GM12865 (cell line): ENCODE measurements around the gene PDE9A.

Source experiments
- DNase-seq: peaks from one replicate; pipeline ENCODE4 v3.0.0; 2010; ENCODE audit warnings: low read depth
- H3K4me3 ChIP-seq: 2 replicates; pipeline ENCODE4 v1.5.1; 2011; ENCODE audit warnings: mild to moderate bottlenecking, low read depth, low read length, control low read depth
- TF ChIP-seq, protein P1 (sequence below): IDR thresholded peaks from 2 replicates; pipeline ENCODE4 v1.5.1; 2011; ENCODE audit warnings: low read length, control low read depth, low read depth, inconsistent platforms; ENCODE audit not compliant: insufficient read depth; ENCODE audit errors: missing control alignments

The PDE9A gene

DNA sequence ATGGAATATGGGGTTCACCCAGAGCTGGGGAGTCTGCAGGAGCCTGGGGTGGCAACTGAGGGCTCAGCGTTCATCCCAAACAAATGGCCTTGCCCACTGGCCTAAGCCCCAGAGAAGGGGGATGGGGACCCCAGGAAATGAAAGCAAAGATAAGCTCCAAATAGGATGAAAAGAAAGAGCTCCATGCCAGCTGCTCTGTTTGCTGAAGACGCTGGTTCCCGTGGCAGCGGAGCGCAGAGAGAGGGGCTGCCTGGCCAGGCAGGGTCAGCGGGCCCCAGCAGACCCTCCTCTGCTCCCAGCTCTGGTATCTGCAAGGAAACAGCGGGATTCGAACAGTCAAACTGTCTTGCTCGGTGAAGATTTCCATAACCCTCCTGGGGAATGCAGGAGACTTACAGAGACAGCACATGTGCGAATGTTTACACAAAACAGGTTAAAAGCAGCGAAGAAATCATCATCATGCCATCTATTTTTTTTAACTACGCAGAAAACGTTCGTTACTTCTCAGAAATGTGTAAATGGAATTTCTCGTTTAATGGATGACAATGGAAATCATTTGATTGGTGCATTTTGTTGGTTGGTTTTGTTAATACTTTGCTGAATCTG, 94.4 kb downstream of the PDE9A start:
- no peak for DNase-seq
- TF ChIP-seq, protein P1, sequence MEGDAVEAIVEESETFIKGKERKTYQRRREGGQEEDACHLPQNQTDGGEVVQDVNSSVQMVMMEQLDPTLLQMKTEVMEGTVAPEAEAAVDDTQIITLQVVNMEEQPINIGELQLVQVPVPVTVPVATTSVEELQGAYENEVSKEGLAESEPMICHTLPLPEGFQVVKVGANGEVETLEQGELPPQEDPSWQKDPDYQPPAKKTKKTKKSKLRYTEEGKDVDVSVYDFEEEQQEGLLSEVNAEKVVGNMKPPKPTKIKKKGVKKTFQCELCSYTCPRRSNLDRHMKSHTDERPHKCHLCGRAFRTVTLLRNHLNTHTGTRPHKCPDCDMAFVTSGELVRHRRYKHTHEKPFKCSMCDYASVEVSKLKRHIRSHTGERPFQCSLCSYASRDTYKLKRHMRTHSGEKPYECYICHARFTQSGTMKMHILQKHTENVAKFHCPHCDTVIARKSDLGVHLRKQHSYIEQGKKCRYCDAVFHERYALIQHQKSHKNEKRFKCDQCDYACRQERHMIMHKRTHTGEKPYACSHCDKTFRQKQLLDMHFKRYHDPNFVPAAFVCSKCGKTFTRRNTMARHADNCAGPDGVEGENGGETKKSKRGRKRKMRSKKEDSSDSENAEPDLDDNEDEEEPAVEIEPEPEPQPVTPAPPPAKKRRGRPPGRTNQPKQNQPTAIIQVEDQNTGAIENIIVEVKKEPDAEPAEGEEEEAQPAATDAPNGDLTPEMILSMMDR, result no peak

DNA sequence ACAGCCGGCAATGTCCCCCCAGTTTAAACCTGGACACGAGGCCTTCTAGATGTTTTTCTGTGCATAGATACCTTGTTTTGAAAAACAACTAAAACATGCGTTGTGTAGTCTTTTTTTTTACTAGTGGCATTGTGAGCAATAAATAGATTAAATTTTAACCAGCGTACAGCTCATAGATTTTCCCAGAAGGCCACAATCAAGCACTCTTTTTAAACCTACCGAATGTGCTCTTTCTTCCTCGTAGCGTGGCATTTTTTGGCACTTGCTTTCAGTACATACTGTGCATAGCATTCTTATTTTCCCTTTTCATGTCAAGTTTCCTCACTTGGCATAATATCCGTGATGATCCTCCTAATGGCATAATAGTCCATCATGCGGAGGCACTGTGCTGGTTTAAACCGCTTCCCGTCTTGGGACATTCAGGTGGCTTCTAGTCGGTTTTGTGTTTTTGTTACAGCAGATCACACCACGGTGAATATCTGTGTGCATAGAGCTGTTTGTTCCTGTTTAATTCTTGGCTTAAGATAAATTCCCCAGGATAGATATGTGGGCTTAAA, 95.3 kb downstream of the PDE9A start:
- H3K4me3 ChIP-seq, result no peak overlapping the region
- TF ChIP-seq, protein P1, result no peak
- DNase-seq, result no peak

More for the DNA sequence above, 94.4 kb downstream of the PDE9A start:
- no peak overlapping the region for H3K4me3 ChIP-seq

DNA sequence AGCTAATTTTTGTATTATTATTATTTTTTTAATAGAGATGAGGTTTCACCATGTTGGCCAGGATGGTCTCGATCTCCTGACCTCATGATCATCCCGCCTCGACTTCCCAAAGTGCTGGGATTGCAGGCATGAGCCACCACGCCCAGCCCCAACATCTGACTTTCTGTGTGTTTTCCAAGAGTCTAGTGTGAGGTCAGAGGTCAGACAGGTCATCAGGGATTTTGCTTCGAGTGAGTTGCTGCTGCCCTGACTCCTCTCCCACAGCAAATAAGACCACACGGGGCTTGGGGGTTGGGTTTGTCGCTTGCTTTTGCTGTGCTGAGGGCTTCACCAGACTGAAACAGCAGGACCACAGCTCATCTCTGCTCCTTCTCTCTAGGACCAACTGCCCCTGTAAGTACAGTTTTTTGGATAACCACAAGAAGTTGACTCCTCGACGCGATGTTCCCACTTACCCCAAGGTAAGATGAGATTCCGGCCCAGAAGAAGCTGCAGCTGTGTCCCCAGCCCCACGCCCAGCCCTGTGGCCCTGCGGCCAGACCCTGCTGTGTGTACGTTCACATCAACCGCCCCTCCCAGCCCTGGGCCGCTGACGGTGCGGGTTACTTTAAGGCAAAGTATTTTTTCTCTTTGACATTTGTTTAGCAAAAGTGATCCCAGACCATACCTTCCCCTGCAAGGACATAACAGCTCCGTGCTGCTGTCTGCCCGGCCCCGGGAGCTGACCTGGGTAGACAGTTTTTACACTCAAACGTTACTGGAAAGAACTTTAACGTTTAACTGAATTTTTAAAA, 97.5 kb downstream of the PDE9A start:
- DNase-seq, result no peak
- H3K4me3 ChIP-seq, result no peak overlapping the region
- TF ChIP-seq, protein P1, result no peak

DNA sequence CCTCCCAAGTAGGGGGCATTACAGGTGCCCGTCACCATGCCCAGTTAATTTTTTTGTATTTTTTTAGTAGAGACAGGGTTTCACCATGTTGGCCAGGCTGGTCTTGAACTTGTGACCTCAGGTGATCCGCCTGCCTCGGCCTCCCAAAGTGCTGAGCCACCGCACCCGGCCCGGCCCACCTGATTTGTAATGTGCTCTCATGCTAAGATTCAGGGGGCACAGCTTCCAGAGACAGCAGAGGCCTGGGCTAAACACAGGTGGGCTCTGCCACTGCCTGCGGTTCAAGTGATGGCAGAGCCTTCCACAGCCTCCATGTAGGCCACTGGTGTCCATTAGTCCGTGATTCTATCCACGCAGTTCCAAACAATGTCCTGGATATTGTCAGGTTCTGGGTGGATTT, 98.4 kb downstream of the PDE9A start:
- TF ChIP-seq, protein P1, result no peak
- DNase-seq, result no peak

DNA sequence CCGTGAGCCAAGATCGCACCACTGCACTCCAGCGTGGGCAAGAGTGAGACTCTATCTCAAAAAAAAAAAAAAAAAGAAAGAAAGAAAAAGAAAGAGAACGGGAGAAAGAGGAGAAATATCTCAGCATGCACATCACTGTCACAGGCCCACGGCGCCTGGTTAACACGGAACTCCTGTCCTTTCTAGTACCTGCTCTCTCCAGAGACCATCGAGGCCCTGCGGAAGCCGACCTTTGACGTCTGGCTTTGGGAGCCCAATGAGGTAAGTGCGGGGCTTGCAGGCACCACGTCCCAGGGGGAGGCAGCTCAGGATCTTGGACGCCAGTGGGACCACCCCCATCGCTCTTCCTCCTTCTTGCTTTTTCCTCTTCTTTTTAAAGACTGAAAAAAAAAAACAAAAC, 100.4 kb downstream of the PDE9A start:
- TF ChIP-seq, protein P1, result no peak
- no peak overlapping the region for H3K4me3 ChIP-seq
- DNase-seq, result no peak

More for the DNA sequence above, 98.4 kb downstream of the PDE9A start:
- no peak overlapping the region for H3K4me3 ChIP-seq

DNA sequence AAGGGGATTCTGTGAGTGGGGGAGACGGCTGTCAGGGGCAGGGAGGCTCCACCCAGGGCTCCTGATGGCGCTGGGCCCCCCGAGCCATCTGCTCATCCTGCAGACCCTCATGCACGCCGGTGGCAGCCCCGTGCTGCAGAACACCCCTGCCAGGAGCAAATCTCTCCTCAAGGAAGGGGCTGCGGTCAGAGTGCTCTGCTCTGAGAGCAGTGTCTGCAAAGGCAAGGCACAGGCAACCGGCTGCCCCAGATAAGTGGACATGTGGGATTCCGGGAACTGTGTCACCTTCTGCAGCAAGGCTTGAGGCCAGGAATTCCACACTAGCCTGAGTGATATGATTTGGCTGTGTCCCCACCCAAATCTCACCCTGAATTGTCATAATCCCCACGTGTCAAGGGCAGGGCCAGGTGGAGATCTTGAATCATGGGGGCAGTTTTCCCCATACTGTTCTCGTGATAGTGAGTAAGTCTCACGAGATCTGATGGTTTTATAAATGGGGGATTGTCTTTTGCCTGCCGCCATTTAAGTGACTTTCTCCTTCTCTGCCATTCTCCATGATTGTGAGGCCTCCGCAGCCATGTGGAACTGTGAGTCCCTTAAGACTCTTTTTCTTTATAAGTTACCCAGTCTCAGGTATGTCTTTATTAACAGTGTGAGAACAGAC, 101.0 kb downstream of the PDE9A start:
- DNase-seq, result no peak
- no peak overlapping the region for H3K4me3 ChIP-seq
- TF ChIP-seq, protein P1, result no peak
